ENCODE data around the gene ARF3. TPM values are rescaled to one million over a fixed set of nuclear protein-coding genes. Genes with fewer than 3 reads are reported as not detected.
A peak's percentile ranks its signal among the peaks of the same experiment; 100 is the strongest.
"Not testable (repeated sequence)": the region's sequence is repeated elsewhere in the genome, so short reads cannot be mapped to it uniquely, and the experiment has no call there.

ARF3 gene
- total RNA-seq, 1 donor from 2014 or later, result 44.8 TPM

- DNase-seq (no peak), ATAC-seq (no peak)
- intact Hi-C loops (cut with micrococcal nuclease), result no loop called here
Measured at GRCh38 chr12:48940181-48940580, 17.1 kb downstream of the ARF3 start.

GRCh38 chr12:48938805-48939204, 18.5 kb downstream of the ARF3 start:
- DNase-seq (no peak), ATAC-seq (no peak)
- intact Hi-C loops (cut with micrococcal nuclease), result loop anchor here (10.0 kb wide), 1 partner anchor 46 kb away; no protein-coding TSS in a partner anchor

- intact Hi-C loops (cut with micrococcal nuclease), result loop anchor here (10.0 kb wide), 1 partner anchor 48 kb away; no protein-coding TSS in a partner anchor
- no peak for DNase-seq
- no peak for ATAC-seq
Measured at GRCh38 chr12:48937170-48937569, 20.1 kb downstream of the ARF3 start.

- intact Hi-C loops (cut with micrococcal nuclease), result loop anchor here (10.0 kb wide), 1 partner anchor 48 kb away; no protein-coding TSS in a partner anchor
- peak; percentile 73 for ATAC-seq
- peak; percentile 79 for DNase-seq
Measured at GRCh38 chr12:48936379-48936979, 20.8 kb downstream of the ARF3 start.

- intact Hi-C loops (cut with micrococcal nuclease), result loop anchor here (10.0 kb wide), 1 partner anchor 50 kb away; no protein-coding TSS in a partner anchor
- no peak for ATAC-seq
- DNase-seq, result no peak
Measured at GRCh38 chr12:48934312-48934706, 23.0 kb downstream of the ARF3 start.

GRCh38 chr12:48933664-48934311, 23.5 kb downstream of the ARF3 start:
- DNase-seq (no peak), ATAC-seq (no peak)
- intact Hi-C loops (cut with micrococcal nuclease), result loop anchor here (10.0 kb wide), 1 partner anchor 51 kb away; no protein-coding TSS in a partner anchor

- intact Hi-C loops (cut with micrococcal nuclease), result loop anchor here (10.0 kb wide), 1 partner anchor 52 kb away; no protein-coding TSS in a partner anchor
- no peak for ATAC-seq
Measured at GRCh38 chr12:48932878-48933277, 24.4 kb downstream of the ARF3 start.

GRCh38 chr12:48930475-48930874, 26.8 kb downstream of the ARF3 start:
- DNase-seq (no peak), ATAC-seq (no peak)
- intact Hi-C loops (cut with micrococcal nuclease), result loop anchor here (10.0 kb wide), 1 partner anchor 54 kb away; no protein-coding TSS in a partner anchor

More at GRCh38 chr12:48932878-48933277, 24.4 kb downstream of the ARF3 start:
- no peak for DNase-seq

GRCh38 chr12:48929551-48929950, 27.7 kb downstream of the ARF3 start:
- no peak for ATAC-seq
- intact Hi-C loops (cut with micrococcal nuclease), result no loop called here
- no peak for DNase-seq

- intact Hi-C loops (cut with micrococcal nuclease), result no loop called here
- DNase-seq (no peak), ATAC-seq (no peak)
Measured at GRCh38 chr12:48927261-48927660, 30.0 kb downstream of the ARF3 start.

- intact Hi-C loops (cut with micrococcal nuclease), result no loop called here
- DNase-seq, result peak; percentile 76
- ATAC-seq, result peak; percentile 95
Measured at GRCh38 chr12:48925304-48926011, 31.8 kb downstream of the ARF3 start, which contains the start of gene FKBP11. Gene FKBP11 (minus strand): TSS chr12:48925492. CDS start chr12:48925428, 64 bp downstream.

GRCh38 chr12:48924617-48925303, 32.5 kb downstream of the ARF3 start:
- ATAC-seq (peak; percentile 83), DNase-seq (peak; percentile 60)
- intact Hi-C loops (cut with micrococcal nuclease), result no loop called here

GRCh38 chr12:48923117-48923516, 34.2 kb downstream of the ARF3 start:
- ATAC-seq, result no peak
- intact Hi-C loops (cut with micrococcal nuclease), result no loop called here
- no peak for DNase-seq

- DNase-seq (no peak), ATAC-seq (no peak)
- intact Hi-C loops (cut with micrococcal nuclease), result no loop called here
Measured at GRCh38 chr12:48917857-48918537, 39.3 kb downstream of the ARF3 start.

- no peak for ATAC-seq
- intact Hi-C loops (cut with micrococcal nuclease), result no loop called here
- no peak for DNase-seq
Measured at GRCh38 chr12:48910196-48910595, 47.1 kb downstream of the ARF3 start.

GRCh38 chr12:48909698-48910097, 47.6 kb downstream of the ARF3 start:
- ATAC-seq; DNase-seq; intact Hi-C loops (cut with micrococcal nuclease): not testable (repeated sequence)

- ATAC-seq (no peak), DNase-seq (no peak)
- intact Hi-C loops (cut with micrococcal nuclease), result no loop called here
Measured at GRCh38 chr12:48907245-48907644, 50.0 kb downstream of the ARF3 start.

GRCh38 chr12:48903982-48904411, 53.3 kb downstream of the ARF3 start:
- DNase-seq, result peak; percentile 79
- peak; percentile 87 for ATAC-seq
- intact Hi-C loops (cut with micrococcal nuclease), result no loop called here
